Sigmoid colon (tissue), 7 donors: ENCODE results near the gene NRP2. TPM values are rescaled to one million over a fixed set of nuclear protein-coding genes. Genes with fewer than 3 reads are reported as not detected.

ENCODE experiments used
- DNase-seq: peaks from one replicate; pipeline ENCODE4 v3.0.0-alpha.2; 2019
- H3K27ac ChIP-seq, 4 donors: fragments of 200-600 bp; sonication (generic); one replicate each; pipeline ENCODE4 v1.5.1; 2016 to 2019; ENCODE audit warnings: mild to moderate bottlenecking in 1 of 4
- H3K27me3 ChIP-seq, 3 donors: fragments of 200-600 bp; sonication (generic); one replicate each; pipeline ENCODE4 v1.5.1; 2019; ENCODE audit warnings: mild to moderate bottlenecking in 1 of 3
- H3K36me3 ChIP-seq, 4 donors: fragments of 200-600 bp; sonication (generic); one replicate each; pipeline ENCODE4 v1.5.1; 2016 to 2019
- H3K4me1 ChIP-seq, 4 donors: fragments of 200-600 bp; sonication (generic); one replicate each; pipeline ENCODE4 v1.5.1; 2017 to 2019
- H3K4me3 ChIP-seq, 4 donors: fragments of 200-600 bp; sonication (generic); one replicate each; pipeline ENCODE4 v1.5.1; 2017 to 2019; ENCODE audit warnings: mild to moderate bottlenecking in 2 of 4, moderate library complexity in 1 of 4
- H3K9me3 ChIP-seq, 4 donors: fragments of 200-600 bp in 3 of 4; sonication (generic) in 3 of 4; one replicate each; pipeline versions ENCODE4 v1.5.1 to v1.6.1; 2013 to 2019
- CTCF ChIP-seq, 4 experiments: fragments of 450-650 bp in 3 of 4; fragments of 200-600 bp in 1 of 4; IDR thresholded peaks; one replicate each; pipeline ENCODE4 v1.5.1; 2016 to 2019; ENCODE audit warnings: antibody characterized with exemption in 4 of 4, mild to moderate bottlenecking in 3 of 4, moderate library complexity in 2 of 4
- EP300 ChIP-seq, 4 donors: sonication (generic); formaldehyde crosslinking; IDR thresholded peaks; one replicate each; pipeline ENCODE4 v1.6.1; 2017; ENCODE audit warnings: antibody characterized with exemption in 4 of 4
- POLR2A ChIP-seq, 2 donors: fragments of 450-650 bp; IDR thresholded peaks; one replicate each; pipeline ENCODE4 v1.6.1; 2016; ENCODE audit warnings: antibody characterized with exemption in 2 of 2, mild to moderate bottlenecking in 2 of 2, moderate library complexity in 2 of 2
- POLR2AphosphoS5 ChIP-seq, 4 donors: sonication (generic); formaldehyde crosslinking; IDR thresholded peaks; one replicate each; pipeline ENCODE4 v1.6.1; 2017; ENCODE audit warnings: antibody characterized with exemption in 4 of 4
- WGBS, 2 donors: extraction: QIAGEN DNeasy Blood & Tissue Kit; methylation state at CpG; one replicate each; pipeline ENCODE4 v1.1.7; 2013; 5-methylcytosine and 5-hydroxymethylcytosine counted together
- intact Hi-C: fragments of 100-400 bp; cut with DNase I; formaldehyde crosslinking; loops from one replicate; pipeline ENCODE4 v1.15.1; 2023
- polyA plus RNA-seq, 3 donors: library from polyadenylated mRNA; stranded (reverse); fragments of 200-250 nt; gene quantifications; one replicate each; pipeline ENCODE4 v1.2.3, GENCODE V29; 2013
- total RNA-seq, 4 donors: library from RNA; depleted of rRNA; stranded (reverse); fragments of >200 nt; gene quantifications; one replicate each; pipeline ENCODE4 v1.1.0, GENCODE V29; 2016
- donor health status: healthy with polysubstance abuse.
- donor health status: Bipolar disorder and iron deficiency.
- donor health status: healthy.

The NRP2 gene
- total and polyA plus RNA-seq, 7 donors, result 2.5 to 348 (median 207) TPM

DNA sequence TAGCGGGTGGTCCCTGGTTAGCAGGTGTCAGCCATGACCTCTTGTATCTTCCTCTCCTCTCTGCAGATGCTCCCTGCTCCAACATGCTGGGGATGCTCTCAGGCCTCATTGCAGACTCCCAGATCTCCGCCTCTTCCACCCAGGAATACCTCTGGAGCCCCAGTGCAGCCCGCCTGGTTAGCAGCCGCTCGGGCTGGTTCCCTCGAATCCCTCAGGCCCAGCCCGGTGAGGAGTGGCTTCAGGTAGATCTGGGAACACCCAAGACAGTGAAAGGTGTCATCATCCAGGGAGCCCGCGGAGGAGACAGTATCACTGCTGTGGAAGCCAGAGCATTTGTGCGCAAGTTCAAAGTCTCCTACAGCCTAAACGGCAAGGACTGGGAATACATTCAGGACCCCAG, 60.8 kb downstream of the NRP2 start:
- intact Hi-C loops, result no loop called here

GRCh38 chr2:205744074-205744591, 61.8 kb downstream of the NRP2 start:
- Histone ChIP-seq H3K4me3 (no peak overlapping the region), H3K36me3 (peaks cover 66 to 98% (median 83%) of the 10 kb centered on the region in 4 donors), H3K27ac (peak overlapping the region; percentile 86 to 99 (median 94)), H3K9me3 (no peaks in the 10 kb centered on the region), H3K27me3 (no peaks in the 10 kb centered on the region), H3K4me1 (peaks cover 0 to 62% (median 38%) of the 10 kb centered on the region in 4 donors)
- no peak for DNase-seq
- no peak for TF ChIP-seq POLR2AphosphoS5 (IDR thresholded peaks at IDR 0.05)
- no peak for TF ChIP-seq CTCF (IDR thresholded peaks at IDR 0.05)
- no peak for TF ChIP-seq EP300 (IDR thresholded peaks at IDR 0.05)
- TF ChIP-seq POLR2A (IDR thresholded peaks at IDR 0.05), result no peak
- intact Hi-C loops, result no loop called here
- WGBS, 2 donors, result 43 to 73% methylated on average over 7 of the region's 7 CpGs

More for the DNA sequence above, 60.8 kb downstream of the NRP2 start:
- Histone ChIP-seq H3K4me1 (peaks cover 0 to 57% (median 38%) of the 10 kb centered on the region in 4 donors), H3K27me3 (no peaks in the 10 kb centered on the region), H3K27ac (peak overlapping the region; percentile 86 to 99 (median 94)), H3K9me3 (no peaks in the 10 kb centered on the region), H3K36me3 (peaks cover 64 to 98% (median 85%) of the 10 kb centered on the region in 4 donors), H3K4me3 (no peak overlapping the region)
- TF ChIP-seq EP300 (IDR thresholded peaks at IDR 0.05), result no peak
- TF ChIP-seq CTCF (IDR thresholded peaks at IDR 0.05), result no peak
- no peak for TF ChIP-seq POLR2A (IDR thresholded peaks at IDR 0.05)
- TF ChIP-seq POLR2AphosphoS5 (IDR thresholded peaks at IDR 0.05), result no peak
- 95 to 96% methylated on average over 11 of the region's 11 CpGs for WGBS, 2 donors
- peak; percentile 63 for DNase-seq

- TF ChIP-seq POLR2A (IDR thresholded peaks at IDR 0.05) (no peak), CTCF (IDR thresholded peaks at IDR 0.05) (no peak), EP300 (IDR thresholded peaks at IDR 0.05) (no peak), POLR2AphosphoS5 (IDR thresholded peaks at IDR 0.05) (peak in 1 of 4 donors; percentile 44)
- WGBS, 2 donors, result 81 to 89% methylated on average over 14 of the region's 14 CpGs
- H3K4me1 ChIP-seq, result peaks cover 0 to 79% (median 50%) of the 10 kb centered on the region in 4 donors
- intact Hi-C loops, result no loop called here
- H3K36me3 ChIP-seq, result peaks cover 70 to 98% (median 77%) of the 10 kb centered on the region in 4 donors
- H3K27ac ChIP-seq, result peak overlapping the region; percentile 86 to 99 (median 94)
- H3K27me3 ChIP-seq, result no peaks in the 10 kb centered on the region
- H3K9me3 ChIP-seq, result no peaks in the 10 kb centered on the region
- no peak for DNase-seq
- no peak overlapping the region for H3K4me3 ChIP-seq
Observed at GRCh38 chr2:205745661-205746419, 63.5 kb downstream of the NRP2 start.

GRCh38 chr2:205746420-205746785, 64.1 kb downstream of the NRP2 start:
- H3K4me1 ChIP-seq, result peaks cover 0 to 85% (median 56%) of the 10 kb centered on the region in 4 donors
- H3K36me3 ChIP-seq, result peaks cover 64 to 98% (median 72%) of the 10 kb centered on the region in 4 donors
- WGBS, 2 donors, result 64 to 82% methylated on average over 7 of the region's 7 CpGs

More at GRCh38 chr2:205746420-205746785, 64.1 kb downstream of the NRP2 start:
- intact Hi-C loops, result no loop called here
- peak in 3 of 4 donors; percentile 9 to 44 (median 14) for TF ChIP-seq POLR2AphosphoS5 (IDR thresholded peaks at IDR 0.05)
- no peak for TF ChIP-seq CTCF (IDR thresholded peaks at IDR 0.05)
- TF ChIP-seq EP300 (IDR thresholded peaks at IDR 0.05), result no peak
- TF ChIP-seq POLR2A (IDR thresholded peaks at IDR 0.05), result no peak
- Histone ChIP-seq H3K4me3 (no peak overlapping the region), H3K9me3 (no peaks in the 10 kb centered on the region), H3K27me3 (no peaks in the 10 kb centered on the region), H3K27ac (peak overlapping the region; percentile 86 to 99 (median 94))
- peak; percentile 82 for DNase-seq
